H54 (cell line): ENCODE data around the gene GALNS.

Experiments used
- DNase-seq: peaks from one replicate; pipeline ENCODE4 v3.0.0; 2011; ENCODE audit warnings: low spot score, mixed read lengths; ENCODE audit not compliant: insufficient read length
- FAIRE-seq: peaks from 3 replicates; lab custom pipeline; 2011; peaks lifted over from hg19 to GRCh38; lab: Jason Lieb, UNC
- POLR2A ChIP-seq: IDR thresholded peaks from 2 replicates; pipeline ENCODE4 v1.6.1; 2011; ENCODE audit warnings: low read depth, mild to moderate bottlenecking, low read length

GALNS gene

GRCh38 chr16:88883117-88883895 lies 26.6 kb upstream of the GALNS start:
- no peak for DNase-seq
- TF ChIP-seq POLR2A, result no peak
- FAIRE-seq, result no peak

- DNase-seq (no peak), FAIRE-seq (no peak)
- no peak; the same call in 1 of the 2 replicates for TF ChIP-seq POLR2A
Measured at GRCh38 chr16:88882358-88883030, 25.7 kb upstream of the GALNS start.

DNA sequence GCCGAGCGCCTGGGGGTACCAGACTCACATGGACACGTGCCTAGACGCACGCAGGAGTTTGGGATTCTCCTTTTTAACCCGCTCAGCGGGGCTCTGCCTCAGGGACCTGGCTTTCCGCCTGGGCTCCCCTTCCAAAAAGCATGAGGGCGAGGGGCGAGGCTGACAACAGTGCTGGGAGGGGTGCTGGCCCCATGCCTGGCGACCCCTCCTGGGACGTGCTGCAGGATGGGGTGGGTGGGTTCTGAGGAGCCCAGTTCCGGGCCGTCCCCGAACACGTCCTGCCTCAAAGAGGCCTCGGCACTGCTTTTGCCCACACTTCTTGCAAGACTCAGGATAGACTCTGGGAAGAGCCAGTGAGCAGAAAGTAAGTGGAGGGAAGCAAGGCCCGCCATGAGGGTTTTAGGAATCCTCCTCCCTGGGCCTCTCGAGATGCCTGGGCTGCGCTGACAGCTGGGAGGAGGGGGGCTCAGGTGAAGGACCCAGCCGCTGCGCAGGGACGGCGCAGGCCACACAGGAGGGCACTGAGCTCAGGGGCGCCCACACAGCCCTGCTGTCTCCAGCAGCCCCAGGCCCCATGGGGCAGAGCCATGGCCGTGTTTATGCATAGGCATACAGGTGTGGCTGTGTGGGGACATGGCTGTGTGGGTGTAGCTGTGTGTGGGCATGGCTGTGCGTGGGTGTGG lies 25.1 kb upstream of the GALNS start:
- DNase-seq (no peak), FAIRE-seq (no peak)
- no peak for TF ChIP-seq POLR2A

DNA sequence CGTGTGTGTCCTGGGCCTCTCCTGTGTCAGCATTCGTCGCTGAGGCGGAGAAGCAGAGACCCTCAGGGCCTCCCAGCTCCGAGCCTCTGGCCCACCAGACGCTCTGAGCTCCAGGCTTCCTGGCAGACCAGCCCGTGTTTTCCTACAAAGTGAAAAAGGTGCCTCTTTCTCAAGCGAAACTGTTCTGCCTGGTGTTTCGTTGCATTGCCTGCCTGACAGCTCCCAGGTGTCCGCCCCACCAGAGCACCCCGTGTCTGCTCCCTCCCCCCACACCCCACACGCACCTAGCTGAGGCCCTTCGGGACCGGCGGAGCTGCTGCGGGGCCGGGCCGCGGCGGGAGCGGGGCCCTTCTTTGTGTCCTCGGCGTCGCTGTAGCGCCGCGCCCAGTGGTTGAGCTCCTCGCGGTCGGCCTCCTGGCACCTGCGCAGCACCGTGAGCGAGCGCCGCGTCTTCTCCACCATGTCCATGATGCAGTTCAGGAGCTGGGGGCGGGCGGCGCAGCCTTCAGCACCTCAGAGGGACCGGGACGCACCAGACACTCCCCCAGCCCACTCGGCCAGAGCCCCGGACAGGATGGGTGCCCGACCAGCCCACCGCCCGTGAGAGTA lies 24.4 kb upstream of the GALNS start:
- no peak for TF ChIP-seq POLR2A
- no peak for FAIRE-seq
- no peak for DNase-seq

GRCh38 chr16:88880226-88881006 lies 23.7 kb upstream of the GALNS start:
- FAIRE-seq, result no peak
- DNase-seq, result no peak
- TF ChIP-seq POLR2A, result no peak

DNA sequence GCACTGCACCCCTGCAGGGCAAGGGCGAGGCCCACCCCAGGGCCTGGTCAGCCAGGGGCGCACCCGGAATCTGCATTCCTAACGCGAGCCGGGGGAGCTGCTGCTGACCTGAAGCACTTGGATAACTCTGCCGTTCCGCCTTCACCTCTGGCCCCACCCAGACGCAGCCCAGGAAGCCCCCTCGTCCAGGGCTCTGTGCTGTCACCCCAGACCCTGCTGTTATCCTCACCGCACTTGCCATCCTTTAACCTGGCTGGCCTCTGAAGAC lies 23.0 kb upstream of the GALNS start:
- TF ChIP-seq POLR2A, result no peak
- no peak for FAIRE-seq
- no peak for DNase-seq

- no peak for TF ChIP-seq POLR2A
- FAIRE-seq (no peak), DNase-seq (no peak)
Measured at GRCh38 chr16:88878967-88879787, 22.4 kb upstream of the GALNS start.

- DNase-seq, result no peak
- no peak for FAIRE-seq
- TF ChIP-seq POLR2A, result no peak
Measured at GRCh38 chr16:88878356-88878755, 21.6 kb upstream of the GALNS start.

GRCh38 chr16:88877564-88878289 lies 21.0 kb upstream of the GALNS start:
- DNase-seq (no peak), FAIRE-seq (no peak)
- no peak for TF ChIP-seq POLR2A

GRCh38 chr16:88876942-88877526 lies 20.3 kb upstream of the GALNS start:
- FAIRE-seq (no peak), DNase-seq (no peak)
- no peak for TF ChIP-seq POLR2A

DNA sequence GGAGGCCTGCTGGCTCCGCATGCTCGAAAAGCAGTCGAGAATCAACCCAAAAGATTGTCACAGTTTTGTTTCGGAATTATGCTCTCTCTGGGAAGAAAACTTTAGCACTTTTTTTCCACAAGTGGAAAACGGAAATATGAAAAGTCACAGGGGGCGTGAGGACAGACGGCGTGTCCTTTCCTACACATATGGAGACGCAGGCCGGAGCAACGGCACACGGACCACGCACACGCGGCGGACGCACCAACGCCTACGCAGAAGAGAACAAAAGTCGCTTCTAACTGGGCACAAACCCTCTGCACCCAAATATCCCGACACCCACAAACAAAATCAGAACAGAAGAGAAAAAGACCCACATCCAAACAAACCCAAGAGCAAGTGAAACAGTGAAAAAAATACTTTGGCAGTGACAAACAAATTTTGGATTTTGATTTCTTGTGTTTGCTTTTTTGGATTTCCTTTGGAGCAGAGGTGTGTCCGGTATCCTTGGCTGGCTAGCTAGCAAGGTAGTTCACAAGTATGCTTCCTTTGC lies 19.0 kb upstream of the GALNS start:
- DNase-seq (no peak), FAIRE-seq (no peak)
- TF ChIP-seq POLR2A, result no peak
